RWPE1 (cell line): ENCODE data around the gene ANKMY1.
A peak's percentile ranks its signal among the peaks of the same experiment; 100 is the strongest.

Source experiments
- CTCF ChIA-PET: fragments of 350-600 bp; sonication (Branson Sonifier 250); formaldehyde crosslinking; extraction: SDS; loops from one replicate; lab custom pipeline; 2021; lab: Yijun Ruan, JAX
- POLR2A ChIA-PET: fragments of 400-600 bp; formaldehyde crosslinking; extraction: SDS; loops from one replicate; lab custom pipeline; 2020; ENCODE audit warnings: antibody characterized with exemption; ENCODE audit not compliant: low non-redundant PET; lab: Yijun Ruan, JAX
- DNase-seq: peaks from one replicate; pipeline ENCODE4 v3.0.0; 2012; ENCODE audit warnings: low spot score
- H3K27ac ChIP-seq: fragments of 450-650 bp; 2 replicates; pipeline ENCODE4 v1.5.1; 2017
- CTCF ChIP-seq: fragments of 450-650 bp; conservative IDR thresholded peaks from 2 replicates; pipeline ENCODE4 v1.5.1; 2017; ENCODE audit warnings: low read depth, mild to moderate bottlenecking

The ANKMY1 gene

GRCh38 chr2:240431661-240432424, 125.9 kb downstream of the ANKMY1 start:
- ChIA-PET POLR2A (no interaction called here), CTCF (interaction anchor here (0.8 to 1.2 kb wide), 2 partner anchors 90 to 199 kb away, joined by 3 read pairs; no protein-coding TSS in a partner anchor)
- peak overlapping the region; percentile 100 for H3K27ac ChIP-seq
- DNase-seq, result no peak
- no peak for TF ChIP-seq CTCF

GRCh38 chr2:240431271-240431660, 126.5 kb downstream of the ANKMY1 start:
- H3K27ac ChIP-seq, result peak overlapping the region; percentile 100; the same call in 1 of the 2 replicates
- TF ChIP-seq CTCF, result no peak
- ChIA-PET POLR2A (no interaction called here), CTCF (interaction anchor here (1.2 kb wide), 1 partner anchor 89 kb away, joined by 3 read pairs; no protein-coding TSS in a partner anchor)
- no peak for DNase-seq

- CTCF ChIA-PET, result interaction anchor here (1.2 kb wide), 1 partner anchor 88 kb away, joined by 3 read pairs; no protein-coding TSS in a partner anchor
- TF ChIP-seq CTCF, result no peak
- DNase-seq, result no peak
- POLR2A ChIA-PET, result no interaction called here
- H3K27ac ChIP-seq, result 0 out of 2 replicates have a peak overlapping the region, but pooled peaks have one; percentile 100
Measured at GRCh38 chr2:240430595-240430994, 127.2 kb downstream of the ANKMY1 start.

GRCh38 chr2:240429872-240430491, 127.8 kb downstream of the ANKMY1 start:
- ChIA-PET CTCF (no interaction called here), POLR2A (no interaction called here)
- DNase-seq, result no peak
- H3K27ac ChIP-seq, result no peak overlapping the region
- TF ChIP-seq CTCF, result no peak
